Sigmoid colon (tissue), 7 donors: ENCODE results near the gene PCOLCE2. TPM values are rescaled to one million over a fixed set of nuclear protein-coding genes. Genes with fewer than 3 reads are reported as not detected.

ENCODE experiments used
- DNase-seq: peaks from one replicate; pipeline ENCODE4 v3.0.0-alpha.2; 2019
- H3K27ac ChIP-seq, 4 donors: fragments of 200-600 bp; sonication (generic); one replicate each; pipeline ENCODE4 v1.5.1; 2016 to 2019; ENCODE audit warnings: mild to moderate bottlenecking in 1 of 4
- H3K27me3 ChIP-seq, 3 donors: fragments of 200-600 bp; sonication (generic); one replicate each; pipeline ENCODE4 v1.5.1; 2019; ENCODE audit warnings: mild to moderate bottlenecking in 1 of 3
- H3K36me3 ChIP-seq, 4 donors: fragments of 200-600 bp; sonication (generic); one replicate each; pipeline ENCODE4 v1.5.1; 2016 to 2019
- H3K4me1 ChIP-seq, 4 donors: fragments of 200-600 bp; sonication (generic); one replicate each; pipeline ENCODE4 v1.5.1; 2017 to 2019
- H3K4me3 ChIP-seq, 4 donors: fragments of 200-600 bp; sonication (generic); one replicate each; pipeline ENCODE4 v1.5.1; 2017 to 2019; ENCODE audit warnings: mild to moderate bottlenecking in 2 of 4, moderate library complexity in 1 of 4
- H3K9me3 ChIP-seq, 4 donors: fragments of 200-600 bp in 3 of 4; sonication (generic) in 3 of 4; one replicate each; pipeline versions ENCODE4 v1.5.1 to v1.6.1; 2013 to 2019
- EP300 ChIP-seq, 4 donors: sonication (generic); formaldehyde crosslinking; IDR thresholded peaks; one replicate each; pipeline ENCODE4 v1.6.1; 2017; ENCODE audit warnings: antibody characterized with exemption in 4 of 4
- POLR2A ChIP-seq, 2 donors: fragments of 450-650 bp; IDR thresholded peaks; one replicate each; pipeline ENCODE4 v1.6.1; 2016; ENCODE audit warnings: antibody characterized with exemption in 2 of 2, mild to moderate bottlenecking in 2 of 2, moderate library complexity in 2 of 2
- POLR2AphosphoS5 ChIP-seq, 4 donors: sonication (generic); formaldehyde crosslinking; IDR thresholded peaks; one replicate each; pipeline ENCODE4 v1.6.1; 2017; ENCODE audit warnings: antibody characterized with exemption in 4 of 4
- WGBS, 2 donors: extraction: QIAGEN DNeasy Blood & Tissue Kit; methylation state at CpG; one replicate each; pipeline ENCODE4 v1.1.7; 2013; 5-methylcytosine and 5-hydroxymethylcytosine counted together
- intact Hi-C: fragments of 100-400 bp; cut with DNase I; formaldehyde crosslinking; loops from one replicate; pipeline ENCODE4 v1.15.1; 2023
- polyA plus RNA-seq, 3 donors: library from polyadenylated mRNA; stranded (reverse); fragments of 200-250 nt; gene quantifications; one replicate each; pipeline ENCODE4 v1.2.3, GENCODE V29; 2013
- total RNA-seq, 4 donors: library from RNA; depleted of rRNA; stranded (reverse); fragments of >200 nt; gene quantifications; one replicate each; pipeline ENCODE4 v1.1.0, GENCODE V29; 2016
- TF ChIP-seq, protein P1 (sequence below), 4 experiments: fragments of 450-650 bp in 3 of 4; fragments of 200-600 bp in 1 of 4; IDR thresholded peaks; one replicate each; pipeline ENCODE4 v1.5.1; 2016 to 2019; ENCODE audit warnings: antibody characterized with exemption in 4 of 4, mild to moderate bottlenecking in 3 of 4, moderate library complexity in 2 of 4
- donor health status: healthy with polysubstance abuse.
- donor health status: Bipolar disorder and iron deficiency.
- donor health status: healthy.

The PCOLCE2 gene
- total and polyA plus RNA-seq, 7 donors = 3.6 to 33.9 (median 16.3) TPM; not detected in 1

DNA sequence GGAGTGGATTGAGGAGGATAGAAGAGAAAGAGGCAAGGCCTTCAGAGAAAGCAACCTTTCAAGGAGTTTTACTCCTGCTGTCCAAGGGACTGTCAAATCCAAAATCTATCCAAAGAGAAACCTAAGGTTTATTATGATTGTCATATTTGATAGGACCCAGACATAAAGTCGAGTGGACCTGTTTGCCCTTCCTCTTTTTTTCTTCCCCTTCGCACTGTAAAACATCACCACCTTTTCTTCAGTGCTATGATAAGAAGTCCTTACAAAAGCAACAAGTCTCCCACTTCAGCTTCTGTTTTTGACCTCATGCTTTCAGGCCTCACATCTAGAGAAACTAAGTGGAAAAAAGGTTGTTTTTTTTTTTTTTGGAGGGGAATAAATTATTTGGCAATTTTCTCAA is 92.1 kb downstream of the PCOLCE2 start:
- intact Hi-C loops = no loop called here
- TF ChIP-seq POLR2A (IDR thresholded peaks at IDR 0.05) (no peak), EP300 (IDR thresholded peaks at IDR 0.05) (no peak), POLR2AphosphoS5 (IDR thresholded peaks at IDR 0.05) (no peak)
- TF ChIP-seq, protein P1, sequence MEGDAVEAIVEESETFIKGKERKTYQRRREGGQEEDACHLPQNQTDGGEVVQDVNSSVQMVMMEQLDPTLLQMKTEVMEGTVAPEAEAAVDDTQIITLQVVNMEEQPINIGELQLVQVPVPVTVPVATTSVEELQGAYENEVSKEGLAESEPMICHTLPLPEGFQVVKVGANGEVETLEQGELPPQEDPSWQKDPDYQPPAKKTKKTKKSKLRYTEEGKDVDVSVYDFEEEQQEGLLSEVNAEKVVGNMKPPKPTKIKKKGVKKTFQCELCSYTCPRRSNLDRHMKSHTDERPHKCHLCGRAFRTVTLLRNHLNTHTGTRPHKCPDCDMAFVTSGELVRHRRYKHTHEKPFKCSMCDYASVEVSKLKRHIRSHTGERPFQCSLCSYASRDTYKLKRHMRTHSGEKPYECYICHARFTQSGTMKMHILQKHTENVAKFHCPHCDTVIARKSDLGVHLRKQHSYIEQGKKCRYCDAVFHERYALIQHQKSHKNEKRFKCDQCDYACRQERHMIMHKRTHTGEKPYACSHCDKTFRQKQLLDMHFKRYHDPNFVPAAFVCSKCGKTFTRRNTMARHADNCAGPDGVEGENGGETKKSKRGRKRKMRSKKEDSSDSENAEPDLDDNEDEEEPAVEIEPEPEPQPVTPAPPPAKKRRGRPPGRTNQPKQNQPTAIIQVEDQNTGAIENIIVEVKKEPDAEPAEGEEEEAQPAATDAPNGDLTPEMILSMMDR (IDR thresholded peaks at IDR 0.05) = no peak
- Histone ChIP-seq H3K4me3 (no peak overlapping the region), H3K9me3 (no peaks in the 10 kb centered on the region), H3K27ac (no peak overlapping the region), H3K4me1 (no peaks in the 10 kb centered on the region), H3K27me3 (no peaks in the 10 kb centered on the region), H3K36me3 (peaks cover 0 to 6% (median 0%) of the 10 kb centered on the region in 4 donors)
- WGBS, 2 donors = 60 to 66% methylated on average over 2 of the region's 2 CpGs
- no peak for DNase-seq

- Histone ChIP-seq H3K27ac (no peak overlapping the region), H3K9me3 (no peaks in the 10 kb centered on the region), H3K4me1 (no peaks in the 10 kb centered on the region), H3K27me3 (no peaks in the 10 kb centered on the region), H3K4me3 (no peak overlapping the region), H3K36me3 (peaks cover 0 to 6% (median 0%) of the 10 kb centered on the region in 4 donors)
- 87 to 90% methylated on average over 1 of the region's 1 CpG for WGBS, 2 donors
- intact Hi-C loops = no loop called here
- no peak for TF ChIP-seq EP300 (IDR thresholded peaks at IDR 0.05)
- TF ChIP-seq, protein P1 (IDR thresholded peaks at IDR 0.05) = no peak
- TF ChIP-seq POLR2A (IDR thresholded peaks at IDR 0.05) = no peak
- TF ChIP-seq POLR2AphosphoS5 (IDR thresholded peaks at IDR 0.05) = no peak
- no peak for DNase-seq
These were observed 93.6 kb downstream of the PCOLCE2 start for GRCh38 chr3:142795332-142795731.

DNA sequence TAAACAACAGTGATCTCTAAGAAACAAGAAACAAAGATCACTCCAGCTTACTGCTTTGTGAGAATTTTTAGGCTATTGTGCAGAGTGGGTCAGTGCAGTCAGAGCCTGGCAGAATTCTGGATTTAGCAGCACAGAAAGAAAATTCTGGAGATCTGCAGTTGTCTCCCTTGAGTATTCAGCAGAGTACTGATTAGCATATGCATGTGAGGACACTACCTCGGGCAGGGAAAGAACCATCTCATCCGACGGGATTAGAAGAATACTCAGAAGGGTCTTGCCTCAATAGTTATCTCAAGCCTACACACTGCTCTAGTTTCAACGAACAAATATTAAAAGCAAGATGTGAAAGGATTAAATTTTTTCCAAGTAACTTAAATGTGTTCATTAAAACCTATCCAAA is 94.4 kb downstream of the PCOLCE2 start:
- Histone ChIP-seq H3K27ac (no peak overlapping the region), H3K4me3 (no peak overlapping the region), H3K36me3 (peaks cover 0 to 6% (median 0%) of the 10 kb centered on the region in 4 donors), H3K9me3 (no peaks in the 10 kb centered on the region), H3K27me3 (no peaks in the 10 kb centered on the region), H3K4me1 (no peaks in the 10 kb centered on the region)
- intact Hi-C loops = no loop called here
- DNase-seq = no peak
- no peak for TF ChIP-seq POLR2AphosphoS5 (IDR thresholded peaks at IDR 0.05)
- TF ChIP-seq EP300 (IDR thresholded peaks at IDR 0.05) = no peak
- TF ChIP-seq, protein P1 (IDR thresholded peaks at IDR 0.05) = no peak
- no peak for TF ChIP-seq POLR2A (IDR thresholded peaks at IDR 0.05)
- WGBS, 2 donors = 90 to 91% methylated on average over 4 of the region's 4 CpGs

DNA sequence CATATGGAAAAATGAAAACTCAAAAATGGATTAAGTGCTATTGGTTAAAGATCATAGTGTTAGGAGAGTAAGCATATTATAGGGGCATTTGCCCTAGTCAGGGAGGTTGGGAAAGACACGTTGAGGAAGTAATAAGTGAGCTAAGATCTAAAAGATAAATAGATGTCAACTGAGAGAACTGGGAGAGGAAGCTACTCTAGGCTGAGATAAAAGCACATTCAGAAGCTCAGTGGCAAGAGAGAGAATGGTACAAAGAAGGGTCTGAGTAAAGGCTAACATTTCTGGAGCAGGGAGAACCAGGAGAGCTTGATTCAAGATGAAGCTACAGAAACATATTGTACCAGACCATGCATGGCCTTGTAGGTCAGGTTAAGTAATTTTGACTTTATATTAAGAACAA is 101.2 kb downstream of the PCOLCE2 start:
- H3K36me3 ChIP-seq = peaks cover 0 to 16% (median 5%) of the 10 kb centered on the region in 4 donors
- H3K9me3 ChIP-seq = no peaks in the 10 kb centered on the region
- DNase-seq = no peak
- no peak overlapping the region for H3K27ac ChIP-seq
- TF ChIP-seq POLR2AphosphoS5 (IDR thresholded peaks at IDR 0.05) (no peak), EP300 (IDR thresholded peaks at IDR 0.05) (no peak), POLR2A (IDR thresholded peaks at IDR 0.05) (no peak)
- TF ChIP-seq, protein P1 (IDR thresholded peaks at IDR 0.05) = no peak
- intact Hi-C loops = no loop called here
- no peak overlapping the region for H3K4me3 ChIP-seq
- no peaks in the 10 kb centered on the region for H3K27me3 ChIP-seq
- WGBS, 2 donors = 10 to 20% methylated on average over 1 of the region's 1 CpG
- no peaks in the 10 kb centered on the region for H3K4me1 ChIP-seq

DNA sequence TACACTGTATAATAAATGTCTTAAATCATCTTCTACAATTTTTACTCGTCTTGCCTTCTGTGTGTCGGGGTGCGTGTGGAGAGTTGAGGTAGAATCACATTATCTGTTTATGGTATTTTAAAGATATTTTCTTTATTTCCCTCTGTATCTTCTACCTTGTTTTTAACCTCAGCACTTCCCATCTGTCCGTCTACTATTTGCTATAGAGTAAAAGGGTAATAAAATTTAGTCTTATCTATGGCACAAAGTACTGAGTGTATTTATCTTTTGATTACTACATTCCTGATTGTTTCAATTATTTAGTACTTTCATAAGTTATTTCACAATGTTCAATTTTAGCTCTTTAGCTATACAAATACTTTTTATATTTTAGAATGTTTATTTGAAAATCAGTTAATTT is 102.9 kb downstream of the PCOLCE2 start:
- no peaks in the 10 kb centered on the region for H3K4me1 ChIP-seq
- H3K4me3 ChIP-seq = no peak overlapping the region
- intact Hi-C loops = no loop called here
- no peaks in the 10 kb centered on the region for H3K27me3 ChIP-seq
- H3K27ac ChIP-seq = no peak overlapping the region
- H3K9me3 ChIP-seq = no peaks in the 10 kb centered on the region
- TF ChIP-seq POLR2AphosphoS5 (IDR thresholded peaks at IDR 0.05) (no peak), EP300 (IDR thresholded peaks at IDR 0.05) (no peak), POLR2A (IDR thresholded peaks at IDR 0.05) (no peak)
- TF ChIP-seq, protein P1 (IDR thresholded peaks at IDR 0.05) = no peak
- peaks cover 0 to 19% (median 5%) of the 10 kb centered on the region in 4 donors for H3K36me3 ChIP-seq
- 16 to 81% methylated on average over 4 of the region's 4 CpGs for WGBS, 2 donors
- no peak for DNase-seq
